Measurements from ENCODE around the gene IFIT1B.

- TF ChIP-seq CTCF (IDR thresholded peaks at IDR 0.05) (no peak), E2F4 (CRISPR knock-in tag; IDR thresholded peaks at IDR 0.05; ENCODE audit: borderline replicate concordance, low read depth) (no peak), ZNF512 (CRISPR knock-in tag; IDR thresholded peaks at IDR 0.05; ENCODE audit: borderline replicate concordance) (no peak), ATF1 (CRISPR knock-in tag; IDR thresholded peaks at IDR 0.05) (no peak), JUN (CRISPR knock-in tag; IDR thresholded peaks at IDR 0.05) (no peak), ATF3 (CRISPR knock-in tag; conservative IDR thresholded peaks at IDR 0.05) (no peak)
Measured at GRCh38 chr10:89344156-89344555, 33.7 kb upstream of the IFIT1B start.

All from WTC11 (cell line).